NB4 (cell line): ENCODE measurements around the gene RGS16.

Experiments
- DNase-seq: peaks from one replicate; pipeline ENCODE4 v3.0.0; 2010; ENCODE audit warnings: low read depth
- H3K4me3 ChIP-seq: one replicate; pipeline ENCODE4 v1.5.1; 2011; ENCODE audit warnings: mild to moderate bottlenecking, low read depth, low read length, moderate library complexity
- MYC ChIP-seq: IDR thresholded peaks from 2 replicates; pipeline ENCODE4 v1.6.1; 2011; ENCODE audit warnings: low read depth, low read length
- POLR2A ChIP-seq: IDR thresholded peaks from 2 replicates; pipeline ENCODE4 v1.6.1; 2011; ENCODE audit warnings: mild to moderate bottlenecking; ENCODE audit not compliant: insufficient read length; ENCODE audit errors: extremely low read depth
- TF ChIP-seq, protein P1 (sequence below): IDR thresholded peaks from 2 replicates; pipeline ENCODE4 v1.6.1; 2011; ENCODE audit warnings: low read depth, low read length
- TF ChIP-seq, protein P2 (sequence below): IDR thresholded peaks from one replicate; pipeline ENCODE4 v1.5.1; 2012; ENCODE audit warnings: low read depth, low read length

RGS16 gene

DNA sequence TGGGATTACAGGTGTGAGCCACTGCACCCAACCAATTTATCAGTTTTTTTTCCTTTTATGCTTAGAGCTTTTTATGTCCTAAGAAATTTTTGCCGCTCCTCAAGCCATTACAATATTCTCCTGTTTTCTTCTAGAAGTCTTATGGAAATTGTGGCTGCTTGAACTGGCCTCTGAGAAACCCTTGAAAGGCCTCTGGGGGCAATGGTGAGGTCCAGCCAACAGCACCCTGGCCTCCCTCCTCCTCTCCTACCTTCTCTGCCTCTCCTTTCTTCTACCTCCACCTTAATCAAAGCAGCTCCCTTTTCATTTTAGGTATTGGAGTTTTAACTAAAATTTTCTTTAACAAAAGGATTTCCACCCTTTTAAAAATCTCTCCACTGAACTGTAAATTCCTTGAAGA is 24.5 kb upstream of the RGS16 start:
- H3K4me3 ChIP-seq, result no peak overlapping the region
- DNase-seq, result no peak
- TF ChIP-seq POLR2A (no peak), MYC (no peak)
- TF ChIP-seq, protein P1, sequence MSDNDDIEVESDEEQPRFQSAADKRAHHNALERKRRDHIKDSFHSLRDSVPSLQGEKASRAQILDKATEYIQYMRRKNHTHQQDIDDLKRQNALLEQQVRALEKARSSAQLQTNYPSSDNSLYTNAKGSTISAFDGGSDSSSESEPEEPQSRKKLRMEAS, result no peak
- TF ChIP-seq, protein P2, sequence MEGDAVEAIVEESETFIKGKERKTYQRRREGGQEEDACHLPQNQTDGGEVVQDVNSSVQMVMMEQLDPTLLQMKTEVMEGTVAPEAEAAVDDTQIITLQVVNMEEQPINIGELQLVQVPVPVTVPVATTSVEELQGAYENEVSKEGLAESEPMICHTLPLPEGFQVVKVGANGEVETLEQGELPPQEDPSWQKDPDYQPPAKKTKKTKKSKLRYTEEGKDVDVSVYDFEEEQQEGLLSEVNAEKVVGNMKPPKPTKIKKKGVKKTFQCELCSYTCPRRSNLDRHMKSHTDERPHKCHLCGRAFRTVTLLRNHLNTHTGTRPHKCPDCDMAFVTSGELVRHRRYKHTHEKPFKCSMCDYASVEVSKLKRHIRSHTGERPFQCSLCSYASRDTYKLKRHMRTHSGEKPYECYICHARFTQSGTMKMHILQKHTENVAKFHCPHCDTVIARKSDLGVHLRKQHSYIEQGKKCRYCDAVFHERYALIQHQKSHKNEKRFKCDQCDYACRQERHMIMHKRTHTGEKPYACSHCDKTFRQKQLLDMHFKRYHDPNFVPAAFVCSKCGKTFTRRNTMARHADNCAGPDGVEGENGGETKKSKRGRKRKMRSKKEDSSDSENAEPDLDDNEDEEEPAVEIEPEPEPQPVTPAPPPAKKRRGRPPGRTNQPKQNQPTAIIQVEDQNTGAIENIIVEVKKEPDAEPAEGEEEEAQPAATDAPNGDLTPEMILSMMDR, result no peak

DNA sequence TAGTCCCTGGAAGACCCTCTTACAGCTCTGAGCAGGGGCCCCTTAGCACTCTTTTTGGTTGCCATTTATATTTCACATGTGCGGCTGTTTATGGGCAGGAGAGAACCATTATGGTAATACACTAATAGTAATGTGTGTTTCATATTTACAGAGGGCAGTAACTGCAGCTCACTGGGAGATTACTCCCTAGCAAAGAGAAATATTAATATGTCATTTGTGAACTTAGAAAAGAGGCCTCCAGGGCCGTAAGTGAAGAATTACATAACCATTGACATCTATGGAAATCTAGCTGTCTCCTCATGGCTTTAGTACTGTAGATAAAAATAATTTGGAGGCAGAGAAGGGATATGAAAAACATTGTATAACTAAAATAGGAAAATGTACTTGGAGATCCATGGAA is 23.4 kb upstream of the RGS16 start:
- TF ChIP-seq, protein P1, result no peak
- TF ChIP-seq, protein P2, result no peak
- TF ChIP-seq POLR2A, result no peak
- no peak for TF ChIP-seq MYC
- H3K4me3 ChIP-seq, result no peak overlapping the region
- no peak for DNase-seq

DNA sequence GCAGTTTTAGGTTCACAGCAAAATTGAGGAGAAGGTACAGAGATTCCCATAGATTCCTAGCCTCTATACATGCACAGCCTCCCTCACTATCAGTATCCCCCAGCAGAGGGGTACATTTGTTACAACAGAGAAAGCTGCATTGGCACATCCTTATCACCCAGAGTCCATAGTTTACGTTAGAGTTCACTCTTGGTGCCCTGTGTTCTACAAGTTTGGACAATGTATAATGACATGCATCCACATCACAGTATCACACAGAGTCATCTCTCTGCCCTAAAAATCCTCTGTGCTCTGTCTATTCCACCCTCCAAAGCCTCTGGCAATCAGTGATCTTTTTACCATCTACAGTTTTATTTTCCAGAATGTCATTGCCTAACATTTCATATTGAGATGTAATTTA is 22.3 kb upstream of the RGS16 start:
- DNase-seq, result no peak
- TF ChIP-seq POLR2A (no peak), MYC (no peak)
- TF ChIP-seq, protein P2, result no peak
- TF ChIP-seq, protein P1, result no peak
- H3K4me3 ChIP-seq, result no peak overlapping the region

DNA sequence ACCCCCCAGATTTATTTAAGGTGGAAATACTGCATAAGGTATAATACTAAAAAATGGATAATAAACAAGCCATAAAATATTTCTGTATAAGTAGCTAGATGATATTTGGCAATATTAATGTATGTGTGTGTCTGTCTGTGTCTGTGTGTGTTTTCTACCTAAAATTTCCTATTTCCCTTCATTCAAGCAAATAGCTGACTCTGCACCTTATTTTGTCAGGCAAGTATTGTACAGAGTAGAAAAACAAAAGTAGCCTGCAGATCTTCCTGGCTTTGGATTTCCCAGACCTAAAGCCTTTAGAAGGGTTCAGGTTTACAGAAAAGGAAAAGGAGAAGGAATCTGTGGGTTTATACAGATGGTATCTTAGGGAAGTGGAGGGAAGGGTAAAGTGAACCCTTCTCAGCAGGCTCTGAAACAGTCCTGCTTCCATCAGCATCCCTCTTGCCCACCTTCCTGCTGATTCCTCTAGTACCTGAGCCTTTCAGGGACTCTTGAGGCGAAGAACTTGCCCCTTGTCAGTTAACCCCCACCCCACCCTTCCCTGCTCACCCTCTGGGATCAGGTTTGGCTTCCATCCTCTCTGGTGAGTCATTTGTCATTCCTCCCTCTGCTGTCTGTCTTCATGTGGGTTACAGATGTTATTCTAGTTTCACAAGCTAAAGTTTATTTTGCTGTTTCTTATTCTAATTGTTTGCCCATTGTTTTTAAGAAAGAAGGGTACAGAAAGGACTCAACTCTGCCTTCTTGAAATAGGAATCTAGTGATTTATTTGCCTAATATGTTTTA is 21.7 kb upstream of the RGS16 start:
- DNase-seq, result no peak
- H3K4me3 ChIP-seq, result no peak overlapping the region
- no peak for TF ChIP-seq MYC
- TF ChIP-seq, protein P1, result no peak
- TF ChIP-seq, protein P2, result no peak
- TF ChIP-seq POLR2A, result no peak

DNA sequence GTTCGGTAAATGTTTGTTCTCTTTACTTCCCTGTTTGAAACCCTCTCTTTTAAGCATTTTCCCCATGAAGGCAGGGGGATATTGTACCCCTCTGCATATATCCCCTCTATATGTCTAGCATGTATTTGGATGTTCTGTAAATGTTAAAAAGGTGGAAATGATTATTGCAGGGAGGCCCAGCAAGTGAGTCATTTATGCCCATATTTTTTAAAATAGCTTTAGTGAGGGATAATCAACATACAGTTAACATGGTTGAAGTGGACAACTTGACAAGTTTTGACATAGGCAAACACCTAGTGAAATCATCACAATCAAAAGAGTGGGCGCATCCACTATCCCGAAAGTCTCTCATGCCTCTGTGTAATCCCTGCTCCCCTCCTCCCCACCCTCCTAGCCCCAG is 20.8 kb upstream of the RGS16 start:
- H3K4me3 ChIP-seq, result no peak overlapping the region
- no peak for DNase-seq
- no peak for TF ChIP-seq MYC
- TF ChIP-seq POLR2A, result no peak
- TF ChIP-seq, protein P2, result no peak
- TF ChIP-seq, protein P1, result no peak
